Progenitor cell of endocrine pancreas (in vitro differentiated cells): ENCODE measurements around the gene NPPA. TPM values are rescaled to one million over a fixed set of nuclear protein-coding genes. Genes with fewer than 3 reads are reported as not detected.

ENCODE experiments used
- DNase-seq: peaks from one replicate; pipeline ENCODE4 v3.0.0; 2021; ENCODE audit warnings: low spot score; ENCODE audit not compliant: unreplicated experiment
- H3K27ac Mint-ChIP-seq: 2 replicates; pipeline ENCODE4 v1.8.0; 2021; ENCODE audit warnings: mild to moderate bottlenecking, moderate library complexity, mixed read lengths
- H3K27me3 Mint-ChIP-seq: 2 replicates; pipeline ENCODE4 v1.8.0; 2021; ENCODE audit warnings: mixed read lengths
- H3K36me3 Mint-ChIP-seq: 2 replicates; pipeline ENCODE4 v1.8.0; 2022; ENCODE audit warnings: mixed read lengths; ENCODE audit not compliant: insufficient read depth
- H3K4me1 Mint-ChIP-seq: 2 replicates; pipeline ENCODE4 v1.8.0; 2021; ENCODE audit warnings: low read depth, mixed read lengths
- H3K4me3 Mint-ChIP-seq: 2 replicates; pipeline ENCODE4 v1.8.0; 2021; ENCODE audit warnings: low read depth, mild to moderate bottlenecking, moderate library complexity, mixed read lengths
- H3K9me3 Mint-ChIP-seq: 2 replicates; pipeline ENCODE4 v1.8.0; 2021; ENCODE audit warnings: low read depth, mixed read lengths
- total RNA-seq: library from RNA; stranded (reverse); gene quantifications from 2 replicates; pipeline ENCODE4 v1.2.1, GENCODE V29; 2021
- TF ChIP-seq, protein P1 (sequence below): fragments of 200-600 bp; sonication (generic); IDR thresholded peaks from one replicate; pipeline ENCODE4 v1.5.0; 2021; ENCODE audit warnings: antibody characterized with exemption, mild to moderate bottlenecking; ENCODE audit not compliant: unreplicated experiment

The NPPA gene
- total RNA-seq, 1 donor from 2014 or later: not detected

DNA sequence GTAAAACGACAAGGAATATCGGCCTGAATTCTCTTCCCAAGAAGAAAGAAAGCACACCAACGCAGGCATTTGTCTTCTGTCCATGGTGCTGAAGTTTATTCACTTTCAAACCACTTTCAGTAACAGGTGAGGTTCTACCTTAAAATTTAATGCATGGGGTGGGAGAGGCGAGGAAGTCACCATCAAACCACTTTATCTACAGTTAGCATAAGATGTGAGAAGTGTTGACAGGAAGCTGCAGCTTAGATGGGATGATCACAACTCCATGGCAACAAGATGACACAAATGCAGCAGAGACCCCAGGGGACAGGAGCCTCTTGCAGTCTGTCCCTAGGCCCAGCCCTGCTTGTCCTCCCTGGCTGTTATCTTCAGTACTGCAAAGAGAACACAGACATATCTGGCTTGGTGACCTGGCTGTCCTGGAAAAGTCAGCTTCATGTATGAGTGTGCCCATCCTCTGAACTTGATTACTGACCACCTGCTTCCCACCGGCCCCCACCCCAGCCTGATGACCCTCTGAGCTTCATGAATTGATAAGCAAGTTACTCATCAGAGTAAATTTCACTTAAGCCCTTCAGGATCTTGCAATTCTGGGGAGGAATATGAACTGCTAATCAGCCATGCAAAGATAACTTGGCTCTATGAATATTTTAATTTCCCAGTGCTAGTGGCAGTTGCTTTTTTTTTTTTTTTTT, 1.8 kb downstream of the NPPA start:
- Mint-ChIP-seq H3K4me1 (no peaks in the 10 kb centered on the region), H3K4me3 (no peak overlapping the region), H3K27ac (no peak overlapping the region), H3K36me3 (peaks cover 20% of the 10 kb centered on the region), H3K27me3 (no peaks in the 10 kb centered on the region), H3K9me3 (no peaks in the 10 kb centered on the region)
- no peak for DNase-seq
- TF ChIP-seq, protein P1, sequence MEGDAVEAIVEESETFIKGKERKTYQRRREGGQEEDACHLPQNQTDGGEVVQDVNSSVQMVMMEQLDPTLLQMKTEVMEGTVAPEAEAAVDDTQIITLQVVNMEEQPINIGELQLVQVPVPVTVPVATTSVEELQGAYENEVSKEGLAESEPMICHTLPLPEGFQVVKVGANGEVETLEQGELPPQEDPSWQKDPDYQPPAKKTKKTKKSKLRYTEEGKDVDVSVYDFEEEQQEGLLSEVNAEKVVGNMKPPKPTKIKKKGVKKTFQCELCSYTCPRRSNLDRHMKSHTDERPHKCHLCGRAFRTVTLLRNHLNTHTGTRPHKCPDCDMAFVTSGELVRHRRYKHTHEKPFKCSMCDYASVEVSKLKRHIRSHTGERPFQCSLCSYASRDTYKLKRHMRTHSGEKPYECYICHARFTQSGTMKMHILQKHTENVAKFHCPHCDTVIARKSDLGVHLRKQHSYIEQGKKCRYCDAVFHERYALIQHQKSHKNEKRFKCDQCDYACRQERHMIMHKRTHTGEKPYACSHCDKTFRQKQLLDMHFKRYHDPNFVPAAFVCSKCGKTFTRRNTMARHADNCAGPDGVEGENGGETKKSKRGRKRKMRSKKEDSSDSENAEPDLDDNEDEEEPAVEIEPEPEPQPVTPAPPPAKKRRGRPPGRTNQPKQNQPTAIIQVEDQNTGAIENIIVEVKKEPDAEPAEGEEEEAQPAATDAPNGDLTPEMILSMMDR: no peak

DNA sequence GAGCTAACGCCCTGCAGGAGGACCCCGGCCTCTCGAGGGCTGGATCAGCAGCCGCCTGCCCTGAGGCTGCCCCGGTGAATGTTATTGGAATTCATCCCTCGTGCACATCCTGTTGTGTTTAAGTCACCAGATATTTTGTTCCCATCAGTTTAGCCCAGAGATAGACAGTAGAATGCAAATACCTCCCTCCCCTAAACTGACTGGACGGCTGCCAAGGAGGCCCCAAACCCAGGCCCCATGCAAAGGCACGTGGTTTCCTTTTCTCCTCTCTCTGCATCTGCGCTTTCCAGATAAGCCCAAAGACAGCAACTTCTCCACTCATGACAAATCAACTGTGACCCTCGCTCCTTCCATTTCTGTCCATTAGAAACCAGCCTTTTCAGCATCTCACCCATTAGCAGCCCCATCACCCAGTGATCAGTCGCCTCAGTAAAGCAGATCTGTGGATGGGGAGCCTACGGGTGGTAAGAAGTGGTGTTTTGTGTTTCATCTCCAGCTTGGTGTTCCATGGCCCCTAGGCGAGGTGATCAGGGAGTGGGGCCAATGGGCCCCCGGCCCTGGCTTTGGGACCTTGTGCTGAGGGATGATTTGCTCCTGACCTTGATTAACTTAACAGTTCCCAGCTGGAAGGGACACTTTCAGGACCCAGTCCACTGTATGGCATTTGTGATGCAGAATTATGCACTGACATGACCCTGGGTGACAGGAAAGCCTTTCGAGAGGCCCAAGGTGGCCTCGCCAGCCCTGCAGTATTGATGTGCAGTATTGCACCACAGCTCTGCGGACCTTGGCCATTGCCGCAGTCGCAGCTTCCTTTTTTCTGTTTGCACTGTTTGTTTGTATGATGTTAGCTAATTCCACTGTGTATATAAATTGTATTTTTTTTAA, 5.2 kb downstream of the NPPA start:
- Mint-ChIP-seq H3K27ac (no peak overlapping the region), H3K36me3 (peaks cover 26% of the 10 kb centered on the region), H3K4me1 (no peaks in the 10 kb centered on the region), H3K27me3 (no peaks in the 10 kb centered on the region), H3K4me3 (no peak overlapping the region), H3K9me3 (no peaks in the 10 kb centered on the region)
- DNase-seq: no peak
- TF ChIP-seq, protein P1: no peak

GRCh38 chr1:11841245-11842153, 6.1 kb downstream of the NPPA start:
- TF ChIP-seq, protein P1: no peak
- no peaks in the 10 kb centered on the region for H3K27me3 Mint-ChIP-seq
- no peak for DNase-seq

DNA sequence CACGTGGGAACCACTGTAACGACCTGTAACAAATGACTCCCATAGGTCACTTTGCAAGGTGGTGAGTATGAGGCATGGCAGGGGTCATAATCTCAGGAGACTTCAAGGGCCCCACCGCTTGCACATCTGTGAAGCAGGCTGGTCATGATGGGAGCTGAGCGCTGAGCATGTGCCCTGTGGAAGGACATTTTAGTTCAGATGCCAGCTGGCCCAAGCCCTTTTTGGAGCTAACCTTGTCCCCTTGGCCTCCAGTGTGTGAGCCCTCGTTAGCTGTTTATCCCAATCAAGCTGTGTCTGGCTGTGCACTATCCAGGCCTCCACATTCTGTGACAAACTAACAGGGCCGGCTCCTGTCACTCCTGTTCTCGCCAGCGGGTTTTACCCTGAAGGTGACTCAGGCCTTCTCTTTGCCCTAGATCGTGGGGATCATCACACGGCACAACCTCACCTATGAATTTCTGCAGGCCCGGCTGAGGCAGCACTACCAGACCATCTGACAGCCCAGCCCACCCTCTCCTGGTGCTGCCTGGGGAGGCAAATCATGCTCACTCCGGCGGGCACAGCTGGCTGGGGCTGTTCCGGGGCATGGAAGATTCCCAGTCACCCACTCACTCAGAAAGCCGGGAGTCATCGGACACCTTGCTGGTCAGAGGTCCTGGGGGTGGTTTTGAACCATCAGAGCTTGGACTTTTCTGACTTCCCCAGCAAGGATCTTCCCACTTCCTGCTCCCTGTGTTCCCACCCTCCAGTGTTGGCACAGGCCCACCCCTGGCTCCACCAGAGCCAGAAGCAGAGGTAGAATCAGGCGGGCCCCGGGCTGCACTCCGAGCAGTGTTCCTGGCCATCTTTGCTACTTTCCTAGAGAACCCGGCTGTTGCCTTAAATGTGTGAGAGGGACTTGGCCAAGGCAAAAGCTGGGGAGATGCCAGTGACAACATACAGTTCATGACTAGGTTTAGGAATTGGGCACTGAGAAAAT, 7.6 kb downstream of the NPPA start:
- H3K27me3 Mint-ChIP-seq: no peaks in the 10 kb centered on the region
- H3K9me3 Mint-ChIP-seq: no peaks in the 10 kb centered on the region
- H3K4me1 Mint-ChIP-seq: no peaks in the 10 kb centered on the region
- no peak overlapping the region for H3K4me3 Mint-ChIP-seq
- DNase-seq: no peak
- TF ChIP-seq, protein P1: no peak
- H3K36me3 Mint-ChIP-seq: peaks cover 25% of the 10 kb centered on the region
- H3K27ac Mint-ChIP-seq: no peak overlapping the region

More at GRCh38 chr1:11841245-11842153, 6.1 kb downstream of the NPPA start:
- no peak overlapping the region for H3K4me3 Mint-ChIP-seq
- no peaks in the 10 kb centered on the region for H3K4me1 Mint-ChIP-seq
- no peak overlapping the region for H3K27ac Mint-ChIP-seq
- H3K36me3 Mint-ChIP-seq: peaks cover 26% of the 10 kb centered on the region
- H3K9me3 Mint-ChIP-seq: no peaks in the 10 kb centered on the region
